Measurements from ENCODE around the gene P2RX7.

- no peak for TF ChIP-seq CTCF (IDR thresholded peaks at IDR 0.05)
- no peak for TF ChIP-seq EP300 (IDR thresholded peaks at IDR 0.05)
- TF ChIP-seq POLR2A (IDR thresholded peaks at IDR 0.05), result no peak
These were observed 48.4 kb upstream of the P2RX7 start for GRCh38 chr12:121084229-121084628.
